A673 (cell line): ENCODE results near the gene CEP112.

ENCODE experiments used
- EZH2 ChIP-seq: fragments of 200-600 bp; sonication (generic); IDR thresholded peaks from 2 replicates; pipeline ENCODE4 v1.6.1; 2017; ENCODE audit warnings: borderline replicate concordance, low read depth, mild to moderate bottlenecking, mixed read lengths, antibody characterized with exemption, low read length; ENCODE audit not compliant: poor library complexity, severe bottlenecking
- TF ChIP-seq, protein P1 (sequence below): fragments of 300-800, 200-600 bp; sonication (generic); conservative IDR thresholded peaks from 2 replicates; pipeline ENCODE4 v1.5.1; 2017; ENCODE audit warnings: low read depth, mild to moderate bottlenecking, antibody characterized with exemption, low read length, moderate library complexity, mixed read lengths

DNA sequence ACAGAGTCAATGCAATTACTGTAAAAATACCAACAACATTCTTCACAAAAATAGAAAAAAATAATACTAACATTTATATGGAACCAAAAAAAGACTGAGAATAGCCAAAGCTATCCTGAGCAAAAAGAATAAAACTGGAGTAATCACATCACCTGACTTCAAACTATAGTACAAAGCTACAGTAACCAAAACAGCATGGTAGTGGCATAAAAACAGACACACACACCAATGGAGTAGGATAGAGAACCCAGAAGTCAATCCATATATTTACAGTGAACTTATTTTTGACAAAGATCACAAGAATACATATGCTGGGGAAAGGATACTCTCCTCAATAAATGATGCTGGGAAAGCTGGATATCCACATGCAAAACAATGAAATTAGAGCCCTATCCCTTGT is 84.2 kb downstream of the CEP112 start:
- TF ChIP-seq, protein P1, sequence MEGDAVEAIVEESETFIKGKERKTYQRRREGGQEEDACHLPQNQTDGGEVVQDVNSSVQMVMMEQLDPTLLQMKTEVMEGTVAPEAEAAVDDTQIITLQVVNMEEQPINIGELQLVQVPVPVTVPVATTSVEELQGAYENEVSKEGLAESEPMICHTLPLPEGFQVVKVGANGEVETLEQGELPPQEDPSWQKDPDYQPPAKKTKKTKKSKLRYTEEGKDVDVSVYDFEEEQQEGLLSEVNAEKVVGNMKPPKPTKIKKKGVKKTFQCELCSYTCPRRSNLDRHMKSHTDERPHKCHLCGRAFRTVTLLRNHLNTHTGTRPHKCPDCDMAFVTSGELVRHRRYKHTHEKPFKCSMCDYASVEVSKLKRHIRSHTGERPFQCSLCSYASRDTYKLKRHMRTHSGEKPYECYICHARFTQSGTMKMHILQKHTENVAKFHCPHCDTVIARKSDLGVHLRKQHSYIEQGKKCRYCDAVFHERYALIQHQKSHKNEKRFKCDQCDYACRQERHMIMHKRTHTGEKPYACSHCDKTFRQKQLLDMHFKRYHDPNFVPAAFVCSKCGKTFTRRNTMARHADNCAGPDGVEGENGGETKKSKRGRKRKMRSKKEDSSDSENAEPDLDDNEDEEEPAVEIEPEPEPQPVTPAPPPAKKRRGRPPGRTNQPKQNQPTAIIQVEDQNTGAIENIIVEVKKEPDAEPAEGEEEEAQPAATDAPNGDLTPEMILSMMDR, result no peak
- no peak for TF ChIP-seq EZH2
